Brain pericyte (primary cell): ENCODE results near the gene SHLD1.
"Not testable (repeated sequence)": the region's sequence is repeated elsewhere in the genome, so short reads cannot be mapped to it uniquely, and the experiment has no call there.

Experiments
- DNase-seq: peaks from one replicate; pipeline ENCODE4 v3.0.0-alpha.2; 2012; ENCODE audit warnings: low read depth, low spot score

Gene SHLD1

GRCh38 chr20:5735845-5736510 is 14.2 kb upstream of the SHLD1 start:
- no peak for DNase-seq

DNA sequence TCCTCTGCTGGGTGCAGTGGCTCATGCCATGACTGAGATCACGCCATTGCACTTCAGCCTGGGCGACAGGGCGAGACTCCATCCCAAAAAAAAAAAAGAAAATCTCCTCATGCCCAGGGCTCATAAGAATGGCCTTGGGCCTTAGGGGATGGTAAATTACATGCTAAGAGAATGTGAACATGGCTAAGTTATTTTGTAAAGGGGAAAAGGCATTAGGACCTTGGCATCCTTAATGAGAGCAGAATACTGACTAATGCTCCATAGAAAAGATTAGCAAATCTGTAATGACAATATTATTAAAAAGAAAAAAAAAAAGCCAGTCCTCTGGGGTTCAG is 12.6 kb upstream of the SHLD1 start:
- no peak for DNase-seq

DNA sequence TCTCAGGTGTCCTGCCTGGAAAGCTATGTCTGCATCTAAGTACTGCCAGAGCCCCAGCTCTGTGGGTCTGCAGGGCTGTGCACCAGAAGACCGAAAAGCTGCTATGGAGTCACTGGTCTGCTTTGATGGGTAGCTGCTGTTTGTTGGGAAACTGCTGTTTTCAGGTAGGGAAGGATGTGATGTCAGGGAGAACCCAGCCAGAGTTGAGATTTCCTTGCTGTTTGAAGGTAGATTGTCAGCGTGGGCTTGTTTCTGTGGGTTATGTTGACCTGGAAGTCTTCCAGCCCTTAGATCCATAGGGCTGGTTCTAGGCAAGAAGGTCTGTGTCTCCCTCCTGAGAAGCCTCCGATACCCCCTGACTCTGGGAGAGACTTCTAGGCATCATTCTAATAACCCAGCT is 12.2 kb upstream of the SHLD1 start:
- DNase-seq: no peak

GRCh38 chr20:5740643-5741042 is 9.6 kb upstream of the SHLD1 start:
- not testable (repeated sequence) for DNase-seq

DNA sequence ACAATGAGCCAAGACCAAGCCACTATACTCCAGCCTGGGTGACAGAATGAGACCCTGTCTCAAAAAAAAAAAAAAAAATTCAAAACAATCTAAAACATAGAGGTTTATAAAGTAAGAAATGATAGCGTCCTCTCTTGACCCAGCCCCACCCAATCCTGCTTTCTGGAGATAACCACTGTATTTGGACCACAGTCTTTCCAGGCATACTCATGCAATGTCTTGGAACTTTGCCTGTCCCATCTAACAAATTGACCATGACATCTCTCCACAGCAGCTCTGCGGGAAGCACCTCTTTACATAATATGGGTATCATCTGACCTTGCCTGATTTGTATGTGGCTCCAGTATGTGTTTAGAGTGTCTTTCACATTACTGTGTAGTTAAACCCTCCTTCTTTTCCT is 9.1 kb upstream of the SHLD1 start:
- no peak for DNase-seq

DNA sequence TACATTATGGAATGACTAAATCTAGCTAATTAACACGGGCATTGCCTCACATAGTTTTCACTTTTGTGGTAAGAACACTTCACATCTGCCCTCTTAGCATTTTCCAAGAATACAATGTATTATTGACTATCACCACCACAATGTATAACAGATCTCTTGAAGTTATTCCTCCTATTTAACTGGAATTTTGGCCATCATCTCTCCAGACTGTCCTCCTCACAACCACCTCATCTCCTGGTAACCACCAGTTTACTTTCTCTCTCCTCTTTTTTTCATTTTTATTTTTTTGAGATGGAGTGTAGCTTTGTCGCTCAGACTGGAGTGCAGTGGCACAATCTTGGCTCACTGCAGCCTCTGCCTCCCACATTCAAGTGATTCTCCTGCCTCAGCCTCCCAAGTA is 8.2 kb upstream of the SHLD1 start:
- DNase-seq: no peak

DNA sequence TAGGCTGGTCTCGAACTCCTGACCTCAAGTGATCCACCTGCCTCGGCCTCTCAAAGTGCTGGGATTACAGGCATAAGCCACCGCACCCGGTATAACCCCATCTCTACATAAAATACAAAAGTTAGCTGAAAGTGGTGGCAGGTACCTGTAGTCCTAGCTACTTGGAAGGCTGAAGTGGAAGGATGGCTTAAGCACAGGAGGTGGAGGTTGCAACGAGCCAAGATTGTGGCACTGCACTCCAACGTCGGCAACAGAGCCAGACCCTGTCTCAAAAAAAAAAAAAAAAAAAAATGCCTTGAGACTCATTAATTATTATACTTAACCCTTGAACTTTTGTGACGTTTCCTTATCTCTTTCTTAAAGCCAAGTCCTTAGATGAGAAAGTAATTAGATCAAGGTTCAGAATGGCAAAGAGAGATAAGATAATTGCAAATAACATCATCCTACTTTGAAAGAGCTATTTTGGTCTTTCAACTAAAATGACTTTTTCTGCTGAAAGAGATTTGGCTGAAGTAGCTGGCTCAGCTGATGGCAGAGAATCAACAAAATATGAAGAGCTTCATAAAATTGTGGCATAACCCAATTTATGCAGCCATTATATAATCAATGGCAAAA is 4.7 kb upstream of the SHLD1 start:
- no peak for DNase-seq

- no peak for DNase-seq
Measured at GRCh38 chr20:5746064-5746463, 4.1 kb upstream of the SHLD1 start.

DNA sequence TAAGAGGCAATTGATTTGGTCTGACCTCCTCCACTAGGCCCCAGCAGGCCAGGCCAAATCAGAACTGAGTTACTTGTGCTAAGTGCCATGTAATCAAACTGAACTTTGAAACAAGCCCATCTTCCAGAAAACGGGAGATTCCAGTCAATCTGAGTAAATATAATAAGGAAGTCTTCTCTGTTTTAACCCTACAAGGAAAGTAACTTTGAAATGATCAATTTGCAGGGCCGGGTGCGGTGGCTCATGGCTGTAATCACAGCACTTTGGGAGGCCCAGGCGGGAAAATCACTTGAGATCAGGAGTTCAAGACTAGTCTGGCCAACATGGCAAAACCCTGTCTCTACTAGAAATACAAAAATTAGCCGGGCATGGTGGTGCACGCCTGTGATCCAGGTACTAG is 2.0 kb upstream of the SHLD1 start:
- no peak for DNase-seq

GRCh38 chr20:5749512-5749951 is 669 bp upstream of the SHLD1 start:
- DNase-seq: not testable (repeated sequence)

DNA sequence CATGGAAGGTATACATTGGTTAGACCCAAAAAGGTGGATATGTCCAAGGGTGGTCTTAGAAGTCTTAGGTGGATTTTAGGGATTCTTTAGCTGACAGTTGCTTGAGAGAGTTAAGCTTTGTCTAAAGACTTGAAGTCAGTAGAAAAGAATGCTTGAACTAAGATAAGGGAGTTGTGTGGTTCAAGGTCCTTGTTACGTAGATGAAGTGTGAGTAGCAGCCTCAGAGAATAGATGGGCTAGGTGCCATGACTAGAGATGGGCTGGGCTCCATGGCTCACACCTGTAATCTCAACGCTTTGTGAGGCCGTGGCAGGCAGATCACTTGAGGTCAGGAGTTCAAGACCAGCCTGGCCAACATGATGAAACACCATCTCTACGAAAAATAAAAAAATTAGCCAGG is 1.7 kb downstream of the SHLD1 start:
- DNase-seq: no peak

GRCh38 chr20:5753814-5754213 is 3.6 kb downstream of the SHLD1 start:
- no peak for DNase-seq

GRCh38 chr20:5757949-5758348 is 7.7 kb downstream of the SHLD1 start:
- no peak for DNase-seq

GRCh38 chr20:5766085-5766764 is 16.0 kb downstream of the SHLD1 start:
- DNase-seq: no peak

GRCh38 chr20:5767493-5768098 is 17.4 kb downstream of the SHLD1 start:
- DNase-seq: no peak

DNA sequence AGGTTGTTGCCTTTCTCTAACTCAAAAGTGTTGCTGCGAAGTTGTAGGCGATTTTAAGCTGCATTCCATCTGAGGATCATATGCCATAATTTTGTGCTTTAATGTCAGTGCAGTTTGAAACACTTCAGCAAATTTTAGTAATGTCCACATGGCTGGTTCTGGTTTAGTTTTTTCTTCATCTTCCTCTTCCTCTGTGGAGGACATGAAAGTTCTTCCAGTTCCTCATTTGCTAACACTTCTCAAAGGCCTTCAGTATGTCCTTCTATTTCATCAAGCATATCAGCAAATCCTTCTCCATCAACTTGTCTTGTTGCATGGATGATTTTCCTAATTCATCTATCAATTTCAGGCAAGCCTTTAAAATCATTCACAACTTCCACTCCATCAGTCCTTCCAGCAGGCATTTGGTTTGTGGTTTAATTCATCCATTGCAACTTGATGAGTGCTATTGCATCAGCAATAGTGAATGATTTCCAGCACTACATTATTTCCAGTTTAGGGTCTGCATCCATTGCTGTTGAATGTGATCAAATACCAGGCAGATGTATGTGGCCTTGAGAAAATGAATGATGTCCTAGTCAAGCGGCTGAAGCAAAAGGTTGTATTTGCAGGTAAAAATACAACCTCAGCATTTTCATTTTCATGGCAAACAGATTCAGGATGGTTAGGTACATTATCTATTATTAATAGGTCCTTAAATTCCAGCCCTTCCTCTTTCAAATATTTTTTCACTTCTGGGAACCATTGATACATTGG is 20.2 kb downstream of the SHLD1 start:
- no peak for DNase-seq

GRCh38 chr20:5770987-5771318 is 20.8 kb downstream of the SHLD1 start:
- no peak for DNase-seq

- no peak for DNase-seq
Measured at GRCh38 chr20:5772704-5773103, 22.5 kb downstream of the SHLD1 start.

- DNase-seq: no peak
Measured at GRCh38 chr20:5773589-5773988, 23.4 kb downstream of the SHLD1 start.

GRCh38 chr20:5776077-5776476 is 25.9 kb downstream of the SHLD1 start:
- DNase-seq: no peak

DNA sequence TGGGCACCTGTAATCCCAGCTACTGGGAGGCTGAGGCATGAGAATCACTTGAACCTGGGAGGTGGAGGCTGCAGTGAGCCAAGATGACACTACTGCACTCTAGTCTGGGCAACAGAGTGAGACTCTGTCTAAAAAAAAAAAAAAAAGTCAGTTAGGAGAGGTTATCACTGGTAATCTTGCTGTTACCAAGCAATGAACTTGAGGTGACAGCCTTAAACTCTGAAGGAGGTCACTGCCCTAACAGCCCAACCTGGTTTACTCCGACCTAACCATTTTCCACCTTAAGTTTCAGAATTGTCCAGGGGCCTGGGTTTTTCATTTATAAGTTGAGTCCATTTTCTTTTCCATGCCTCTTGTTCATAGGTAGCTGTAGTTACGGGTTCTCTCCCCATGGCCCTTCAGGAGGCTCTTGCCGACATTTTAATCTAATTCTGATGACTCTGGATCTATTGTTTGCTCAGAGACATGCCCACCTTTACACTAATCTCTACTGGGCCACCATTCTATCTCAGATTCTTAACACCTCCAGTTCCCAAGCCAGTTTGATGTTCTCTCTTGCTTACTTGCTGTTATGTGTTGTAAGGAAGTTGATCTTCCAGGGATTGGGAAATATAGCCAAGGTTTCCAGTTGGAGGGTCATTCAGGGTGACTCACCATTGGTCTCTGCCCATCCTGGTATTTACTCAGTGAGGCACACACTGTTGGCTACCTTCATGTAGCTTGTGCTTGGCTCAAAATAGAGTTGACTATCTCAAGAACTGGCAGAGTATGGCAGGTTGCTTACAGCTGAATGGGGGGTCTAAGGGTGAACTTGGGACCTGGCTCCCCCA is 29.1 kb downstream of the SHLD1 start:
- no peak for DNase-seq
